Calu3 (cell line): Measurements from ENCODE around the gene CBFB. TPM values are rescaled to one million over a fixed set of nuclear protein-coding genes. Genes with fewer than 3 reads are reported as not detected.

Experiments used
- BruUV-seq: library from RNA; stranded (reverse); fragments of 400-500 nt; replicated peaks from 2 replicates; lab custom pipeline; 2021; lab: Mats Ljungman, UMichigan
- CTCF ChIA-PET: fragments of 300-600 bp; sonication (Branson Sonifier 250); formaldehyde crosslinking; loops from one replicate; lab custom pipeline; 2022; ENCODE audit warnings: antibody characterized with exemption; lab: Charles Lee
- DNase-seq: peaks from one replicate; pipeline ENCODE4 v3.0.0; 2022
- H3K27ac Mint-ChIP-seq: one replicate; pipeline ENCODE4 v1.8.0; 2022; ENCODE audit warnings: mixed read lengths; ENCODE audit not compliant: unreplicated experiment
- H3K27me3 Mint-ChIP-seq: one replicate; pipeline ENCODE4 v1.8.0; 2022; ENCODE audit warnings: mixed read lengths; ENCODE audit not compliant: unreplicated experiment
- H3K36me3 Mint-ChIP-seq: one replicate; pipeline ENCODE4 v1.8.0; 2022; ENCODE audit warnings: mild to moderate bottlenecking, moderate library complexity, mixed read lengths; ENCODE audit not compliant: insufficient read depth, unreplicated experiment
- H3K4me1 Mint-ChIP-seq: one replicate; pipeline ENCODE4 v1.8.0; 2022; ENCODE audit warnings: mild to moderate bottlenecking, low read depth, mixed read lengths; ENCODE audit not compliant: unreplicated experiment
- H3K4me3 Mint-ChIP-seq: one replicate; pipeline ENCODE4 v1.8.0; 2022; ENCODE audit warnings: mild to moderate bottlenecking, low read depth, moderate library complexity, mixed read lengths; ENCODE audit not compliant: unreplicated experiment
- H3K9me3 Mint-ChIP-seq: one replicate; pipeline ENCODE4 v1.8.0; 2022; ENCODE audit warnings: low read depth, mixed read lengths; ENCODE audit not compliant: unreplicated experiment
- CTCF ChIP-seq: fragments of 200-600 bp; IDR thresholded peaks from one replicate; pipeline ENCODE4 v1.8.0; 2022; ENCODE audit warnings: antibody characterized with exemption; ENCODE audit not compliant: unreplicated experiment
- intact Hi-C: fragments of 100-400 bp; cut with micrococcal nuclease; formaldehyde crosslinking; loops from one replicate; pipeline ENCODE4 v1.10.0; 2022; ENCODE audit not compliant: unreplicated experiment
- total RNA-seq: library from RNA; stranded (reverse); gene quantifications from 2 replicates; pipeline ENCODE4 v1.2.3, GENCODE V29; 2022

CBFB gene
- total RNA-seq, 1 experiment from 2014 or later: 116 TPM

GRCh38 chr16:67014634-67015312, 14.2 kb upstream of the CBFB start:
- no peak for DNase-seq
- H3K4me3 Mint-ChIP-seq: peak overlapping the region; percentile 63
- H3K9me3 Mint-ChIP-seq: no peaks in the 10 kb centered on the region
- TF ChIP-seq CTCF: no peak
- BruUV-seq: no TSS peak
- H3K27ac Mint-ChIP-seq: no peak overlapping the region
- intact Hi-C loops: loop anchor here (5.0 to 10.0 kb wide), 4 partner anchors 37 to 173 kb away; partner anchors contain the start of genes B3GNT9, FBXL8 and TRADD
- CTCF ChIA-PET: interaction anchor here (1.1 to 1.3 kb wide), 2 partner anchors 29 to 140 kb away, joined by 3 to 5 read pairs; no protein-coding TSS in a partner anchor
- H3K4me1 Mint-ChIP-seq: peaks cover 9% of the 10 kb centered on the region
- H3K36me3 Mint-ChIP-seq: peaks cover 5% of the 10 kb centered on the region
- H3K27me3 Mint-ChIP-seq: peaks cover 51% of the 10 kb centered on the region

- peaks cover 45% of the 10 kb centered on the region for H3K27me3 Mint-ChIP-seq
- H3K27ac Mint-ChIP-seq: no peak overlapping the region
- intact Hi-C loops: loop anchor here (5.0 to 10.0 kb wide), 4 partner anchors 38 to 172 kb away; partner anchors contain the start of genes B3GNT9, FBXL8 and TRADD
- peak; percentile 41 for DNase-seq
- TF ChIP-seq CTCF: no peak
- peaks cover 5% of the 10 kb centered on the region for H3K36me3 Mint-ChIP-seq
- H3K9me3 Mint-ChIP-seq: no peaks in the 10 kb centered on the region
- no peak overlapping the region for H3K4me3 Mint-ChIP-seq
- CTCF ChIA-PET: interaction anchor here (0.7 kb wide), 1 partner anchor 180 kb away, joined by 6 read pairs; no protein-coding TSS in a partner anchor
- peaks cover 9% of the 10 kb centered on the region for H3K4me1 Mint-ChIP-seq
- no TSS peak for BruUV-seq
Observed at GRCh38 chr16:67015313-67015731, 13.6 kb upstream of the CBFB start.

DNA sequence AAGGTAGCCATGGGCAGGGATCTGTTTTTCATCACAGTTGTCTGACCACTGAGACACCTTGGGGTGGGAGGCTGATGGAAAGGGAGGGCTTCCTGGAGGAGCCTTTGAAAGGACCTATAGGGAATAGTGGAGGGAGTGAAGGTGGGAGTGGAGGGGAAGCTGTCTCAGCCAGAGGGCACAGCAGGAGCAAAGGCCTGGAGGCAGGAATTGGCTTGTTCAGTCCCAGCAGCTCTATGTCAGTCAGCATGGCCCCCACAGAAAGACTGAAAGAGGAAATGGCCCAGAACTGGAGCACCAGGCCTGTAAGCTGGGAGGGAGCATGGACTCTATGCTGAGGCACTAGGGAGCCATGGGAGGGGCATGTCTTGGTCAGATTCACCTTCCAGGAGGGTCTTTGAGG, 12.8 kb upstream of the CBFB start:
- Mint-ChIP-seq H3K27me3 (peaks cover 37% of the 10 kb centered on the region), H3K27ac (no peak overlapping the region), H3K4me3 (no peak overlapping the region), H3K4me1 (peaks cover 17% of the 10 kb centered on the region), H3K36me3 (peaks cover 5% of the 10 kb centered on the region), H3K9me3 (no peaks in the 10 kb centered on the region)
- intact Hi-C loops: loop anchor here (5.0 to 10.0 kb wide), 4 partner anchors 39 to 171 kb away; partner anchors contain the start of genes B3GNT9, FBXL8 and TRADD
- DNase-seq: no peak
- CTCF ChIA-PET: interaction anchor here (0.6 kb wide), 1 partner anchor 57 kb away, joined by 3 read pairs; no protein-coding TSS in a partner anchor
- no peak for TF ChIP-seq CTCF
- no TSS peak for BruUV-seq

DNA sequence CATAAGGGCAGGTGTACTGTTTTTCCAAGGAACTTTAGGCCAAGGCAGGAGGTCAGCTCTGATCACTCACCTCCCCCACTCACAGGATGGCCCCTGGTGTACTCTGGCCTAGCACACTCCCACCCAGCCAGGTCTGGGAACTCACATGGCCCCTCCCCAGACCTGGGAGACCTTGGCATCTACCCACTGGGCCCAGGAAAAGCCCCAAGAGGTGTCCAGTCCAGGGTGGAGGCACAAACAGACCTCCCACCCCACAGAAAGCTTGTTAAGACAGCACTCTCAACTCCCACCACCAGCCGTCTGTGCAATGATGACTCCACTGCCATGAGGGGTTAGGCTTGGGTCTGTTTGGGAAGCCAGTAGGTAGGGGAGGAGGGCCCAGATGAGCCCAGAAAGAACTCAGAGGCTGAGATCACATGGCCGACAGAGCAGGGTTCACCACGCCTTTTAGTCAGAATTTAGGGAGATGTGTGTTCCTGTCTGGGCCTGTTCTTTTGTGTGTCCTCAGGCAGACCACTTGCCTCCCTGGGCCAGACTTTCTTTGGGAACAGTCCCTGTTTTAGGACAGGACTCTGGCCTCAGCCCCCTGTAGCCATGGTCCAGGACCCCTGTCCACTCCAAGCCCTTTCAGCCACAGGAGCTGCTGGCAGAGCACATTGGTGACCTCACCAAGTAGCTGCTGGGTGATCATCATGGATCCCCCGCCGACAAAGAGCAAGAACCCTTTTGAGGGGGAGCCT, 12.1 kb upstream of the CBFB start:
- H3K27me3 Mint-ChIP-seq: peaks cover 33% of the 10 kb centered on the region
- peaks cover 5% of the 10 kb centered on the region for H3K36me3 Mint-ChIP-seq
- H3K9me3 Mint-ChIP-seq: no peaks in the 10 kb centered on the region
- CTCF ChIA-PET: interaction anchor here (0.9 to 1.3 kb wide), 2 partner anchors 41 to 138 kb away, joined by 3 to 6 read pairs; no protein-coding TSS in a partner anchor
- no peak for TF ChIP-seq CTCF
- H3K27ac Mint-ChIP-seq: no peak overlapping the region
- H3K4me3 Mint-ChIP-seq: no peak overlapping the region
- H3K4me1 Mint-ChIP-seq: peaks cover 18% of the 10 kb centered on the region
- intact Hi-C loops: loop anchor here (5.0 to 10.0 kb wide), 4 partner anchors 40 to 170 kb away; partner anchors contain the start of genes B3GNT9, FBXL8 and TRADD
- DNase-seq: no peak
- no TSS peak for BruUV-seq
